ENCODE data around the gene SUSD6.
"Not testable (repeated sequence)": the region's sequence is repeated elsewhere in the genome, so short reads cannot be mapped to it uniquely, and the experiment has no call there.

SUSD6 gene

DNA sequence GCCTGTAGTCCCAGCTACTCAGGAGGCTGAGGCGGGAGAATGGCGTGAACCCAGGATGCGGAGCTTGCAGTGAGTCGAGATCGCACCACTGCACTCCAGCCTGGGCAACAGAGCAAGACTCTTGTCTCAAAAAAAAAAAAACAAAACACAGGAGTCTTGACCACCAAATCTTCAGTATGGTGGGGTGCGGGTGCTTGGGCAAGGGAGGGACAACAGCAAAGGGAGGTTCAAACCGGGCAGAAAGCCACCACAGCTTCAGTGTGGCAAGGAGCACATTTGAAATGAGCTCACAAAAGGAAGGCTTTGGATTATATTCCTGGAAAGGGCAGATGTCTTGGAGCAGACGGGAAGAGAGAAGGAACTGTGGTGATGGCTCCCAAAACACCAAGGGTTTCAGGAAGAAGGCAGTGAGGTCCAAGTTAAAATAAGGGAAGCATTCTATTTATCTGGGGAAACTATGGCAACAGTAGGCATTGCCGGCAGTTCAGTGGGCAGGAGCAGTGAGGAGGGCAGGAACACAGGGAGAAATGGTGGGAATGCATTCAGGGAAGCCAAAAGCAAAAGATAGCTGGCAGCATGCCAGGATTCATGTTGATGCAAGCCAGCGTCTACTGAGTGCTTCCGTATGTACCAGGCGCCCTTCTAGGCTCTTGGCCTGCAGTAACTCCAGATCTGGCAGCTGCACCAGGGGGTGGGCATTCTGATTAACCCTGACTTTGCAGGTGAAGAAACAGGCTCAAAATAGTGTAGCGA is 104.5 kb downstream of the SUSD6 start:
- DNase-seq: peak; percentile 47 to 89 (median 79)

DNA sequence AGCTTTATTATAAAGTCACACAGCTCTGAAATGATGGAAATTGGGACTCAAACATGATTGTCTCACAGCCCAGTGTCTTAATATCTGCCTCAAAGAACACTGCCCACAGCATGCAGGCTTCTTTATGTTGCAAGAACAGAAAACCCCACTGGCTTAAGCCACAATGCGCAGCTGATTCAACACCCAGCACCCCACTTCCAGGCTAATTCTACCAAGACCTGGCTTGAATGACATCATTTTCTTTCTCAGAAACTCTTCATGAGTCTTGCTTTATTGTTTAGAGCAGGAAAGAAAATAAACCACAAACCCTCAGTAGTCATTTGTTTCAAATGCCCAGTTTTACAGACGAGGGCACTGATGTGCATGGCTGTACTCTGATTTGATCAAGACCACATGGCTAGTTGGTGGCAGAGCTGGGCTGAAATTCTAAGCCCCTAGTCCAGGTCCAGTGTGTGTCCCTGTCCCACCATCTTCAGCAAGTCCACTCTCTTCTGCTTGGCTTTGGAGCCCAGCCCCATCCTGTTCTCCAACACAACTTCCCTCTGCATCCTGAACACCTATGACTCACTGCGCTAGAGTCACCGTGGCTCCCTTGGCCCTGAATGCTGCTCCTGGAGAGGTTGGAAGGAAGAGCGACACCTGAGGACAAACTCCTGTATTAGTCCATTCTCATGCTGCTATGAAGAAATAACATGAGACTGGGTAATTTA is 105.2 kb downstream of the SUSD6 start:
- no peak for DNase-seq

DNA sequence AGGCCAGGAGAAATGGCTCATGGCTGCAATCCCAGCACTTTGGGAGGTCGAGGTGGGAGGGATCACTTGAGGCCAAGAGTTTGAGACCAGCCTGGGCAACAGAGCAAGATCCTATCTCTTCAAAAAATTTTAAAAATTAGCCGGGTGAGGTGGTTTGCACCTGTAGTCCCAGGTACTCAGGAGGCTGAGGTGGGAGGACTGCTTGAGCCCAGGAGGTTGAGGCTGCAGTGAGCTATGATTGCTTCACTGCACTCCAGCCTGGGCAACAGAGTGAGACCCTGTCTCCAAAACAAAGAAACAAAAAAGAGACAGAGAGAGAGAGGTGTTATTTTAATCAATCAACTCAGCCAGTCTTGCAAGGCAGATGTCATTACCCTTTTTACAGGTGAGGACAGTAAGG is 107.2 kb downstream of the SUSD6 start:
- not testable (repeated sequence) for DNase-seq

DNA sequence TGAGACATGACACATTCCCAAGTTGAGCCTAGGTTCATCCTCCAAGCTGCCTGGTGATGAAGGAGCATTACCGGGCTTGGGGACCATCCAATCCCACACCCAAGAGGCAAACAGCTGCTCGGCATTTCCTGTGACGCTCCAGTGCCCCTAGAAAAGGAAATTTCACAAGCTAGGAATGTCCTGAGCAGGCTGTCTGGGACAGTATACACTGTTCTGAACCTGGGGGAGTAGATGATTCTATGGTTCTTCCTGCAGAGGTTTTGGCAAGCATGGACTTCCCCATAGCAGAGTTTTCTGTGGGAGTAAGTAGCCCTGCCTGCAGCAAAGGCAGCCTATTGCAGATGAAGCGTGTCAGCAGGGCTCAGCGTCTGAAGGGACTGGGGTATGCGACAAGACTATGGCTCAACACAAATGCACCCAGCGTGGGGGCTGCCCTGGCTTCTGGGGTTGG is 108.1 kb downstream of the SUSD6 start:
- no peak for DNase-seq

DNA sequence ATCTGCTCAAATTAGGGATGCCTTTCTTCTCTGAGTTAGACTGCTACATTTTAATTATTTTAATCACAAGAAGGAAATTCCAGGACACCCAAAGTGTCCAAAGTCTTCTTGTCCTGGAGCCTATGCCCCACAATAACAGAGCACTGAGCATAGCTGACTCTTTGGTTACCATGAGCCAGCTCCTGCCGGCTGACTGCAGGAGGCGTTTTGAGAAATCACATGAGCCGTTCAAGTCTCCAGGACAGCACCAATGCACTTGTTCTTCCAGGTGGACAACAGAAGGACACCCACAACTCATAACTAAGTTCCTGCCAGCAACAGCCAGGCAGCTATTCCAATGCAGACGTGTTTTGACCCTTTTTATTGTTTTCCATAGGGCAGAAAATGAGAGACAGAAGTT is 109.5 kb downstream of the SUSD6 start:
- no peak for DNase-seq

DNA sequence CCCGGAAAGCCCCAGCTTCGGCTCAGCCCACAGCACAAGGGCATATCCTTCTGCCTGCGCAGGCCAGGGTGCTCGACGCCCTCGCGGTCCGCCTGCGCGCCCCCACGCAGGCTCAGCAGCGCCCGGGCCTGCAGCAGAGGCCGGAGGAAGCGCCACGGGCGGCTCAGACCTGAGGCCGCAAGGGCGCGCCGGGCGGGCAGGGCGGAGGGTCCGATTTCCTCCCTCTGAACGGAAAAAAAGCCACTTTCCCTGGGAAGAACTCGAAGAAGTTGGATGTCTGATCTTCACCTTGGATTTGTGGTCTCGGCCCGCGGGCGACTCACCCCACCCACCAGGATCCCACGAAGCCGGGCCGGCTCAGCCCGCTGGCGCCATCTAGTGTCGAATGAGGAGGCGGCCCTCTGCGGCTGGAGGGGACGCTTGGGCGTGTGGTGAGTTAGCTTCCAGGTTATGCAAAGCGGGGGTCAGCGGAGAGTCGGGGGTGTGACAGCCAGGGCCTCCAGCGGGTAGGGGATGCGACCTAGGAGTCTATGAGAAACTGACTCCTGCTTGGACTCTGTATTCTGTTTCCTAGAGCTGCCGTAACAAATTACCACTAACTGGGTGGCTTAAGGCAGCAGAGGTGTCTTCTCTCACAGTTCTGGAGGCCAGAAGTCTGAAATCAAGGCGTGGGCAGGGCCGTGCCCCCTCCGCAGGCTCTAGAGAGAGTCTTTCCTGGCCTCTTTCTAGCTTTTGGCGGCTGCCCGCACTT is 115.5 kb downstream of the SUSD6 start:
- peak; percentile 75 to 87 (median 80) for DNase-seq

DNA sequence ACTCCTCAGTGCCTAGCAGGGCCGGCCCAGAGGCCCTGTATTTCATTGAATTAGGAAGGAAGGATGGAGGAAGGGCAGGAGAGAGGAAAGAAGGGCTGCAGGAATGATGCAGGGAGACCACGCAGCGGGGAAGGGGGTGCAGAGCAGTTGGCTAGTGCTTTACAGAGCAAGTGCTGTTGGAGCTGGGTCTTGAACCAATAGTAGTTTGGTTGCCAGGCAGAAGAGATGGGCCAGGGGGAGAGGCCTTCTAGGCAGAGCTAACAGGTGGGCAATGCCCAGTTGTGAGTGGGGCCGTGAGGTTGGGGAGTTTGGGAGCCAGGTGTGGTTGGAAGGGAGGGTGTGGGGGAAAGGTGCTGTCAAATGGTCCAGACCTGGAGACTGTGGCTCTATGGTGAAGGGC is 116.5 kb downstream of the SUSD6 start:
- DNase-seq: no peak

DNA sequence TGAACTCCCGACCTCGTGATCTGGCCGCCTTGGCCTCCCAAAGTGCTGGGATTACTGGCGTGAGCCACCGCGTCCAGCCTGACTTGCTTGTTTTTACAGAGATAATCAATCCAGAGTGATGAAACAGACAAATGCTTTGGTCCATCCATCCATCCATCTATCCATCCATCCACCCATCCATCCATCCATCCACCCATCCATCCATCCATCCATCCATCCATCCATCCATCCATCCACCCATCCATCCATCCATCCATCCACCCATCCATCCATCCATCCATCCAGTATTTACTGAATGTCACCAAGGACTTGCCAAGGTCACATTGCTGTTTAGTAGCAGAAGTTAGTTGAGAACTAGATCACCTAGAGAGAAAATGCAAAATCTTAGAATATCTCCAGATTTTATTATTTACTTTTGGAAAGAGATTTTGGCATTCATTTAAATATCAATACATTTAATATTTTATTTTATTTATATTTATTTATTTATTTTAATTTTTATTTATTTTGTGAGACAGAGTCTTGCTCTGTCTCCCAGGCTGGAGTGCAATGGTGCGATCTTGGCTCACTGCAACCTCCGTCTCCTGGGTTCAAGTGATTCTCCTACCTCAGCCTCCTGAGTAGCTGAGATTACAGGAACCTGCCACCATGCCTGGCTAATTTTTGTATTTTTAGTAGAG is 120.7 kb downstream of the SUSD6 start:
- DNase-seq: not testable (repeated sequence)

DNA sequence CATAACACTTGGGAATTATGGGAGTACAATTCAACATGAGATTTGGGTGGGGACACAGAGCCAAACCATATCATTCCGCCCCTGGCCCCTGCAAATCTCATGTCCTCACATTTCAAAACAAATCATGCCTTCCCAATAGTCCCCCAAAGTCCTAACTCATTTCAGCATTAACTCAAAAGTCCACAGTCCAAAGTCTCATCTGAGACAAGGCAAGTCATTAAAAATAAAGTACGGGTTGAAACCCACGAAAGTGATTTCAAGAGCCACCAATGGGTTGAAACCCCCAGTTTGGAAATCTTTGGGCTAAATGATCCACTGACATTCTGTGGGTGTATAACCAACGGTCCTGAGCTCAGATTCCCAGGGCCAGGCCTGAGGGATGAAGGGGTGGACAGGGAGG is 125.0 kb downstream of the SUSD6 start:
- not testable (repeated sequence) for DNase-seq

DNA sequence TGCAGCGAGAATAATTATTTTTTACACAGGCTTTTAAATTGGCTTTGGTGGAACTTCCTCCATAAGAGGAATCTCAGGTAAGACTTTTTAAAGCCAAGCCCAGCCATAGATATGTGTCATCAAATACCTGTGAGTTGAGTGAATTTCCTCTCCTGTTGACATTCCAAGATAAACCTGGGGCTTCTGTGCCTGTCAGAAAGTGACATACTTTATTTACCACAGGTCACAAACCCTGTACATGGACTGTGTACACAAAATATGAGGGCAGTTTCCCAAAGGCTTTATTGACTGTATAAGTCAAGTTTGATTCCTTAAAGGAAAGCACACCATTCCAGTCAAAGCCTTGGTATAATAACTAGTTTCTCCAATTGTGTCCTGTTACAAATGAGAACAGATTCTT is 129.7 kb downstream of the SUSD6 start:
- DNase-seq: no peak

DNA sequence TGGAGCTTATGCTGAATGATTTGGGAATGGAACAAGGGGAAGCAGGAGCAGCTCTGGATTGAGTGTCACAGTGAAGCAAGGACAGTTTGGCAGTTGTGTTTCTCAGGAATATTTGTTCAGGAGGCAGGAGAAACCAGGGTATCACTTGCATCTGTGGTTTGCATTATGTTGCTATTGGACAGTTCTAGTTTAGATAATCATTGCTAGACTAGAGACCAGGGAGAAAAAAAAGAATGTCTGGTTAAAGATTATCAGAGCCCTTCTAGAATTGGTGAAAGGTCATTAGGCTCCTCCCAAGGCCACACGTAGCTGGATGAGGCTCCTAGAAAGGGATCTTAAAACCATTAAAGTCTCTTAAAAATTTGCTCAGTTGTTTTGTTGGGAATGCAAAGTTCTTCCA is 138.6 kb downstream of the SUSD6 start:
- no peak for DNase-seq

DNA sequence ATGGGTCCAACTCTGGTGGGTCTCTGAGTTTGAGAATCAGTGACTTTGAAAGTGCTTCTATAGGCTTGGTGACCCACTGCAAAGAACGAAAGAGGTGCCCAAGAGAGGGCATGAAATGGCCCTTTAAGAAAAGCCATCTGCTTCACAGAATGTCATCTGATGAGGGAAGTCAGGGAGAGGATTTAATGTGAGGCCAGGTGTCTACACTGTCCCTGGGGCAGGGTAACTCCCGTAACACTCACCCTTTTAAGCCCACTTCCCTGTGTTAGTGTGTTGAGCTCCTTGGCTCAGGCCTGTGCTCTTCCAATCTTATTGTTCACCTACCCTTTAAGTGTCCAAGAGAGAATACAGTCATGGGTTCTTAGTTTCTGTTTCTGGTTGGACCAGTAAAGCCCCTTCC is 139.1 kb downstream of the SUSD6 start:
- no peak for DNase-seq

DNA sequence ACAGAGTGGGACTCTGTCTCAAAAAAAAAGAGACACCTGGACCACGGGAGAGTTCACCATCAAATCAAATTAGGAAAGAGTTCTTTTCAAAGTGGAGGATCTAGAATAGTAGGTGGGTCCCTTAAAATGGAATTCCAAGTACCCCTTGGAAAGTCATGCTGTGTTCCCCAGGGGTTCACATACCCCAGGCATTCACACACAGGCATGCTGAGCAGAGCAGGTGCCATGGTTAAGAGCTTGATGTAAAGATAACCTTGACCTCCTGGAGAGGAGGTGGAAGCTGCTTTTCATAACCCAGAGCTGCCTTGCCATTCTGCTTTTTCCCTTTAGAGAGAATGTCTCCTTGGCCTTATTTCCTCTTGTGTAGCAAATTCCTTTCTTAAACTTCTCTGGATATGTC is 141.4 kb downstream of the SUSD6 start:
- DNase-seq: no peak

DNA sequence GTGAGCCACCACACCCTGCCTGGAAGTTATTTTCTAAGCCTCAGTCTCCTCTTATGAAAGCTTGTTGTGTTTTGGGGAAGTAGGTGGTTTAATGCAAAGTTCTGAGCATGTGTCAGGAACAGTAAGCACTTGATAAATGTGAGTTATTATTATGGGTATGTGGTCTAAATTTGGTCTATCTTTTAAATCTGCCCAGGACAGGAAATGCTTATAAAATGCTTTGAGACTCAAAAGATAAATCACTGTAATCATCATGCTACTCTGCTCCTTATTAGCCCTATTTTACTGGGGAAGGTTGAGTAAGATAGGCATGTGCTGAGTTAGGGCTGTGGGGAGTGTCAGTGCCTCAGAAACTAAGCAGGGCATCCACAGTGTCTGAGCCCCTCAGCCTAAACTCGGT is 142.5 kb downstream of the SUSD6 start:
- DNase-seq: no peak

DNA sequence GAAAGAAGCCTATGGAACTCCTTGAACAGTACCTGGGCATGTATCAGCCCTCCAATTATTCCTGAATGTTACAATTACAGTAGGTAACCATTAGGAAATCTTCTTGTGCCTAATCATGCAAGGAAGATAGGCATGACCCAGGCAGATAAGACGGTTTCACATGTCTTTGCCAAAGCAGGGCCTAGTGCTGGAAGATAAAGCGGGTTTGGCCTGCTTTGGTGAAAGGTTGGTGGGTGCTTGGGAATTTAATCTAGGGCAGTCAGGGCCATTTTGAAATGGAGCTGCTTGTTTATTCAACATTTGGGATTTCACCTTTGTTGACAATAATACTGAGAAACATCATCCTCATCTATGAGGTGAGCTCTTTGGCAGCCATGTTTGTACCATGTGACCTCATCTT is 143.1 kb downstream of the SUSD6 start:
- no peak for DNase-seq

DNA sequence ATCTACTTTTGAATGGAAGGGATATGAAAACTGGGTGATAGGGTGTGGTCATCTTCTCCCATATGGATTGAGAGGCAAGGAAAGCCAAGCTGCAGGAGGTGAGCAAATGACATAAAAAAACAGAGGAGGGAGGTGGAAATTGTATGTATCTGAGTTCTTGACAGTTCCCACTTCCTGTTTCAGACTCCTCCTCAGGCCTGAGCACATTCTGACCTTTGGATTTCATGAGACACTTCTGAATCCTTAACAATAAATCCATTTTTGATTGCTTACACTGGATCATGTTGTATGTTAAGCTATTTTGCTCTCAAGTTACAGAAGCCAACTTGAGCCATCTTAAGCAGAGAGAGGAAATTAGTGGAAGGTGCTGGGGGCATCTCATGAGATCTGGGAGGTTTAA is 143.9 kb downstream of the SUSD6 start:
- DNase-seq: no peak

DNA sequence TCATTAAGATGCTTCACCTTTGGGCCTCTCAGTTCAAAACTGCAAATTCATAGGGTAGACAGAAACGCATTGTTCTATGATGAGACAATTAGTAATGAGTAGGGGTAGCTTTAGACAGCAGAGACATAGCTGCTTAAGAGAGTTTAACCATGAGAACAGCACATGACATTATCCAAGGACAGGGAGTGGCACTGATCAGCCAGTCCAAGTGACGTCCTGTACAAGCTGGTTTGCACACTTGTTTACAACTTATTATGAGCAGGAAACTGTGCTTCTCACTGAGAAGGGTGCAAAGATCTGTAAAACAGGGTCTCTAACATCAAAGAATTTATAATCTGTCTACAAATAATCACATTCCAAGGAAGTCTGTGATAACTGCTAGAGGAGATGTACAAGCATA is 144.4 kb downstream of the SUSD6 start:
- DNase-seq: no peak

DNA sequence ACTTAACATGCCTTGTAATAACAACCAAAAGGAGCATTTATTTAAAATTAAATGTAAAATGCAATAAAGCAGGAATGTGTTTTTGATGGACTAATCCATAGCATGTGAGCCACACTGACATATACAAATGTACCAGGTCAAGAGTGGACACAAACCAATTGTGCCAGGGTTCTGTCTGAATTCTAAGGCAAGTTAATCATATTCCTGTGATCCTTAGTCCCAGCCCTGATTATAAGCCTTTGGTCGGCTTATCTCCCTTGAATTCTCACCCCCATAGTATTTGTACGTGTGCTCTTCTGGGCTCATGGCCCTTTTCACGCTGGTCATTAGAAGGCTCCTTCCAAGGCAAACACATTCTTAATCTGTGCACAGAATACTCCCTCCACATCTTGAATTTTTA is 144.9 kb downstream of the SUSD6 start:
- DNase-seq: no peak

DNA sequence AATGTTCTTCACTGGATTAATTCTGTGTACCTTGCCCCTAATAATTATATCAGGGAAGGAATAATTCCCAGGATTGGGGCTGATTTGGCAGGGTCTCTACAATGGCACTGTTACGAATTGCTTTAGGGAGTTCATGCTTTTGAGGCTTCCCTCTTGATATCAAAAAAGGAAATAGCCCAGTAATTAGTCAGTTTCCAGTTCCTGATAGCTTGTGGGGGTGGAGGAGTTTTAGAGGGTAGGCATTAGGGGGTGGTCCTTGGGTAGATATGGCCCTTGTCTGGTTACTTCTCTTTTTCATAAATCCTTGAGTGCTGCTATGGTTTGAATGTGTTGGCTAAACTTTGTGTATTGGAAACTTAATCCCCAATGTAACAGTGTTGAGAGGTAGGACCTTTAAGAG is 149.4 kb downstream of the SUSD6 start:
- no peak for DNase-seq

DNA sequence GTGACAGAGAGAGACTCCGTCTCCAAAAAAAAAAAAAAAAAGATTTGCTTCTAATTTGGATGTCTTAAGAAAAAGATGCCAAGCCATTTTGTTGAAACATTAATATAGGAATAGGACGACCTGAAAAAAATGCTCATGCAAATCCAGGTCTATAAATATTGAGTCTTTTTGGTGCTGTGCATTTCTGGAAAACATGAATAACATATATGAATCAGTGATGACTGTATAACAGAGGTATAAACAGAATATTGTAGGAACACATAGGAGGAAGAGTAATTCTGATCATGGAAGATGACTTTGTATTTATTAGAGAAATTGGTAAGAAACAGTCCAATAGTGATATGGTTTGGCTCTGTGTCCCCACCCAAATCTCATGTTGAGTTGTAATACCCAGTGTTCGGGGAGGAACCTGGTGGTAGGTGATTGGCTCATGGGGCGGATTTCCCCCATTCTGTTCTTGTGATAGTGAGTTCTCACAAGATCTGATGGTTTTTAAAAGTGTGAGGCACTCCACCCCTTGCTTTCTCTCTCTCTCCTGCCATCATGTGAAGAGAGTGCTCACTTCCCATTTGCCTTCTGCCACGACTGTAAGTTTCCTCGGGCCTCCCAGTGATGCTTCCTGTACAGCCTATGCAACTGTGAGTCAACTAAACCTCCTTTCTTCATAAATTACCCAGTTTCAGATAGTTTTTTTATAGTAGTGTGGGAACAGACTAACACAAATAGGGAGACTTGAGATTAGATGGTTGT is 152.5 kb downstream of the SUSD6 start:
- no peak for DNase-seq

Data from NCI-H1417 (cell line).